Measurements from ENCODE around the gene PPM1G.
"Not testable (repeated sequence)": the region's sequence is repeated elsewhere in the genome, so short reads cannot be mapped to it uniquely, and the experiment has no call there.

PPM1G gene

GRCh38 chr2:27409321-27410073 is at the start of gene PPM1G:
PPM1G (minus strand) TSS chr2:27409591; CDS start chr2:27409422, 169 bp downstream.
- peak; percentile 85 to 97 for DNase-seq (ENCODE audit: extremely low read depth in 1 of 2, low read depth in 1 of 2)

GRCh38 chr2:27453968-27454367 is 44.6 kb upstream of the PPM1G start:
- no peak for DNase-seq (ENCODE audit: extremely low read depth in 1 of 2, low read depth in 1 of 2)

GRCh38 chr2:27451095-27451494 is 41.7 kb upstream of the PPM1G start:
- no peak for DNase-seq (ENCODE audit: extremely low read depth in 1 of 2, low read depth in 1 of 2)

DNA sequence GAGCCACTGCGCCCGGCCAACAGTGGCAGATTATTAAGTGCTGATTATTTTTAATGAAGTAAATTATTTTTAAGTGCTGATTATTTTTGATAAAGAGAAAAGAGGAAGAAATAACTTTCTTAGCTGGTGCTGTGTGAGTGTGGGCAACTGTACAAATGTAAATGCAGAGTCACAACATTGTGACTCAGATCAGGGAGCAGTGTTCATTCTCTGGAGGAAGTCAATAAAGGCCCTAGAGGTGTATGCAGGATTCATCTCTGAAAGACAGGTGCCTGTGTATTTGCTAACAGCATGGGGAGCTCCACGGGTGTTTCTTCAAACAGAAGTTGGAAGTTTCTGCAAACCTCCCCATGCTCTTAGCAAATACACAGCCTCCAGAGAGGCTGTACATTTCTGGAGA is 39.0 kb upstream of the PPM1G start:
- DNase-seq (ENCODE audit: extremely low read depth in 1 of 2, low read depth in 1 of 2): no peak

GRCh38 chr2:27446057-27446456 is 36.7 kb upstream of the PPM1G start:
- DNase-seq (ENCODE audit: extremely low read depth in 1 of 2, low read depth in 1 of 2): no peak

- no peak for DNase-seq (ENCODE audit: extremely low read depth in 1 of 2, low read depth in 1 of 2)
Observed at GRCh38 chr2:27445615-27446014, 36.2 kb upstream of the PPM1G start.

GRCh38 chr2:27445155-27445554 is 35.8 kb upstream of the PPM1G start:
- no peak for DNase-seq (ENCODE audit: extremely low read depth in 1 of 2, low read depth in 1 of 2)

- DNase-seq (ENCODE audit: extremely low read depth in 1 of 2, low read depth in 1 of 2): no peak
Observed at GRCh38 chr2:27442920-27443282, 33.5 kb upstream of the PPM1G start.

GRCh38 chr2:27441958-27442919 is 32.8 kb upstream of the PPM1G start, which contains the start of gene KRTCAP3:
KRTCAP3 (plus strand) TSS chr2:27442381; CDS start chr2:27442413, 32 bp downstream.
- DNase-seq (ENCODE audit: extremely low read depth in 1 of 2, low read depth in 1 of 2): no peak

- no peak for DNase-seq (ENCODE audit: extremely low read depth in 1 of 2, low read depth in 1 of 2)
Observed at GRCh38 chr2:27441226-27441926, 32.0 kb upstream of the PPM1G start.

DNA sequence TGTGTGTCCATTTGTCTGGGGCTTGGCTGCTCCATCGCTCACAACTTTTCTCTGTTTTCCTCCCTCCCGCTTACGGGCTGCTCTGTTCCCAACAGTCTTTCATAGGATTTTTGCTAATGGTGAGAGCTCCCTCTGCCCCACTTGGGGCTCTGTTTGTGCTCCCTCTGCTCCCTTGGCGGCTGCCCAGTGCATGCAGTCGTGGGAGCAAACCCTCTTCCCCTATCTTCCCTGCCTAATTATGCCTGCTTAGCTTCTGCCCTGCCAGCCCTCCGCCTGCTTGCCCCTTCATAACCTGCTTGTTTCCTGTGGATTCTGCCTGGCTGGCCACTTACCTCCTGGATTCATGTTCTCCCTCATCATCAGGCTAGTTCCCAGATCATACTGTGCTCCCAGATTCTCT is 26.2 kb upstream of the PPM1G start:
- DNase-seq (ENCODE audit: extremely low read depth in 1 of 2, low read depth in 1 of 2): no peak

DNA sequence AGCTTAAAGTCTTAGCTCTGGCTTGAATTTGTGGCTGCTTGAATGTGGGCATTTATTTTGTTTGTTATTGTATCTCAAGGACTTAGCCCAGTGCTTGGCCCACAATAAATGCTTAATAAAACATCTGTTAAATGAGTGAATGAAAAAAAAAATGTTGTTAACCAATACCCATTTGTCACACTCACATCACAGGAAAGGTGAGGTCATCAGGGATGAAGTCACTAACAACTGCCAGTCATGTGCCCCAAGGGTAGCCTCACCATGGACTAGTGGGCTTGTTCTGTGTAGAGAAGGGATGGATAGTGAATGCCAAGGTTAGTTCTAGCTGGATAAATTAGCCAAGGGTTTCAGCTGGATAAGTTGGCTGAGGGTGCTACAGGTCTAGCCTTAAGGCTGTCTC is 22.0 kb upstream of the PPM1G start:
- DNase-seq (ENCODE audit: extremely low read depth in 1 of 2, low read depth in 1 of 2): no peak

DNA sequence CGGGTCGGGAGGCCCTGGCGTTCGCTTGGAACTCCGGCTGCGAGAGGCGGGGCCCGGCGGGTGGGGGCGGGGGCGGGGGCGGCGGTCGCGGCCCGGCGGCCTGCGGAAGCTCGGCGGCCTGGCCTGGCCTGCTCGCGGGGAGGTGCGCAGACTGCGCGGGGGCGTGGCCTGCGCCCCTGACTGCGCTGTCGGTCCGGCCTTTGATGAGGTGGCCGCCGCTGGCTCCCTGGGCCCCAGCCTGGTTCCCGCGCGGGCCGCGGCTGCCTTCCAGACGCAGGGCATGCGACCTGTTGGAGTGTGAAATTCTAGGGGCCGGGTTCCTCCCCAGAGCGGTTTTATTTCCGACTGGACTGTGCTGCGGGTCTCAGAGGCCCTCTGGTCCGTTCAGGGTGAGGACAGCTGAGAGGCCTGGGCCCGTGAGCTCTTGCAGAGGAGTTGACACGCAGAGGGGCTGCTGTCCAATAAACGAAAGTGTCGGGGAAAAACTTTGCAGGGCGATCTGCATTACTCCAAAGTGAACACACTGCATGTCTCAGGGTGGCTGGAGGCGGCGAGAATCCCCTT is 19.7 kb upstream of the PPM1G start:
- DNase-seq (ENCODE audit: extremely low read depth in 1 of 2, low read depth in 1 of 2): peak in 1 of 2 donors; percentile 56

- DNase-seq (ENCODE audit: extremely low read depth in 1 of 2, low read depth in 1 of 2): peak; percentile 63 to 90
Observed at GRCh38 chr2:27428213-27428977, 19.0 kb upstream of the PPM1G start, which contains the start of gene NRBP1. NRBP1 (plus strand) TSS chr2:27428631; CDS start chr2:27433274, 4,643 bp downstream.

GRCh38 chr2:27427863-27428212 is 18.4 kb upstream of the PPM1G start:
- DNase-seq (ENCODE audit: extremely low read depth in 1 of 2, low read depth in 1 of 2): no peak

- not testable (repeated sequence) for DNase-seq (ENCODE audit: extremely low read depth in 1 of 2, low read depth in 1 of 2)
Observed at GRCh38 chr2:27425039-27425438, 15.6 kb upstream of the PPM1G start.

DNA sequence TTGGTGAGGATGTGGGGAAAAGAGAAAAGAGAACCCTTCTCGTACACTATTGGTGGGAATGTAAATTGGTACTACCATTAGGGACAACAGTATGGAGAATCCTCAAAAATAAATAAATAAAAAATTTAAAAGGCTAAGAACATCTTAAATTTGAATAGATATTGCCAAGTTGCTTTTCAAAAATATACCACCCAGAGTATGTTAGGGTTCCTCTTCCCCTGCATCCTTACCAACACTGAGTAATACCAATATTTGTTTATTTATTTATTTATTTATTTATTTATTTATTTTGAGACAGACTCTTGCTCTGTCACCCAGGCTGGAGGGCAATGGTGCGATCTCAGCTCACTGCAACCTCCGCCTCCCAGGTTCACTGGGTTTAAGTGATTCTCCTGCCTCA is 13.6 kb upstream of the PPM1G start:
- no peak for DNase-seq (ENCODE audit: extremely low read depth in 1 of 2, low read depth in 1 of 2)

- DNase-seq (ENCODE audit: extremely low read depth in 1 of 2, low read depth in 1 of 2): no peak
Observed at GRCh38 chr2:27421660-27422250, 12.4 kb upstream of the PPM1G start.

GRCh38 chr2:27420996-27421395 is 11.6 kb upstream of the PPM1G start:
- no peak for DNase-seq (ENCODE audit: extremely low read depth in 1 of 2, low read depth in 1 of 2)

- DNase-seq (ENCODE audit: extremely low read depth in 1 of 2, low read depth in 1 of 2): no peak
Observed at GRCh38 chr2:27416151-27416550, 6.8 kb upstream of the PPM1G start.
